ENCODE results near the gene OCA2.
"Not testable (repeated sequence)": the region's sequence is repeated elsewhere in the genome, so short reads cannot be mapped to it uniquely, and the experiment has no call there.

The OCA2 gene

GRCh38 chr15:27714675-27715074 lies 384.4 kb downstream of the OCA2 start:
- Histone ChIP-seq H3K36me3 (replicated peaks) (no peaks in the 10 kb centered on the region), H3K4me1 (no peaks in the 10 kb centered on the region), H3K27me3 (ENCODE audit: low read depth) (no peaks in the 10 kb centered on the region), H3K4me3 (no peak overlapping the region), H3K9me3 (no peaks in the 10 kb centered on the region)
- DNase-seq (ENCODE audit: low spot score in 2 of 2): no peak
- in situ Hi-C loops (cut with MboI; ENCODE audit: low sequenced_read_pairs): no loop called here

GRCh38 chr15:27713850-27714249 lies 385.3 kb downstream of the OCA2 start:
- H3K4me3 ChIP-seq; H3K36me3 ChIP-seq (replicated peaks); H3K4me1 ChIP-seq; in situ Hi-C loops (cut with MboI; ENCODE audit: low sequenced_read_pairs); H3K9me3 ChIP-seq; H3K27me3 ChIP-seq (ENCODE audit: low read depth); DNase-seq (ENCODE audit: low spot score in 2 of 2): not testable (repeated sequence)

GRCh38 chr15:27707257-27707656 lies 391.9 kb downstream of the OCA2 start:
- no peak for DNase-seq (ENCODE audit: low spot score in 2 of 2)
- H3K4me1 ChIP-seq: no peaks in the 10 kb centered on the region
- in situ Hi-C loops (cut with MboI; ENCODE audit: low sequenced_read_pairs): no loop called here
- H3K36me3 ChIP-seq (replicated peaks): no peaks in the 10 kb centered on the region
- H3K9me3 ChIP-seq: no peaks in the 10 kb centered on the region
- no peak overlapping the region for H3K4me3 ChIP-seq
- no peaks in the 10 kb centered on the region for H3K27me3 ChIP-seq (ENCODE audit: low read depth)

- no peaks in the 10 kb centered on the region for H3K9me3 ChIP-seq
- no peaks in the 10 kb centered on the region for H3K4me1 ChIP-seq
- in situ Hi-C loops (cut with MboI; ENCODE audit: low sequenced_read_pairs): no loop called here
- H3K36me3 ChIP-seq (replicated peaks): no peaks in the 10 kb centered on the region
- DNase-seq (ENCODE audit: low spot score in 2 of 2): no peak
- H3K27me3 ChIP-seq (ENCODE audit: low read depth): no peaks in the 10 kb centered on the region
- H3K4me3 ChIP-seq: no peak overlapping the region
These were observed 392.8 kb downstream of the OCA2 start for GRCh38 chr15:27706300-27706699.

- no peak for DNase-seq (ENCODE audit: low spot score in 2 of 2)
- no peaks in the 10 kb centered on the region for H3K4me1 ChIP-seq
- in situ Hi-C loops (cut with MboI; ENCODE audit: low sequenced_read_pairs): no loop called here
- H3K9me3 ChIP-seq: no peaks in the 10 kb centered on the region
- no peaks in the 10 kb centered on the region for H3K36me3 ChIP-seq (replicated peaks)
- no peak overlapping the region for H3K4me3 ChIP-seq
- no peaks in the 10 kb centered on the region for H3K27me3 ChIP-seq (ENCODE audit: low read depth)
These were observed 394.1 kb downstream of the OCA2 start for GRCh38 chr15:27705056-27705455.

Data from HAP-1 (cell line).